ENCODE results near the gene CDKL5.
"Not testable (repeated sequence)": the region's sequence is repeated elsewhere in the genome, so short reads cannot be mapped to it uniquely, and the experiment has no call there.

CDKL5 gene

DNA sequence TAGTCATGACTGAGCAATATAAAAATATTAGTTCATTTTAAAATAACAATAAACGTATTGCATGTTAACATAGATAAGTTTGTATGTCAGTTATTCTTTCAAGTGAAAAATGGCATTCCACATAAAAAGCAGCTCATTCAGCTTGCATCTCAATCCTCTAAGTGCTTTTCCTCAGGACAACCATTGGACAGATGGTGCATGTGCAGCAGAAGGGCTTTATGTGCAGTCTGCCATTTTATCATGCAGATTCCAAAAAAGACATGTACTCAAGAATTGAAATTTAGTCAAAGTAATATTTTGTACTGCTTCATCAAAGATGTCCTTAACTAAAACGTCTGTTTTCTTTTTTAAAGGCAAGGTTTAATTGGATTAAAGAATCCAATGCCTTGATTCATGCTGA lies 153.1 kb downstream of the CDKL5 start:
- no peak for DNase-seq

DNA sequence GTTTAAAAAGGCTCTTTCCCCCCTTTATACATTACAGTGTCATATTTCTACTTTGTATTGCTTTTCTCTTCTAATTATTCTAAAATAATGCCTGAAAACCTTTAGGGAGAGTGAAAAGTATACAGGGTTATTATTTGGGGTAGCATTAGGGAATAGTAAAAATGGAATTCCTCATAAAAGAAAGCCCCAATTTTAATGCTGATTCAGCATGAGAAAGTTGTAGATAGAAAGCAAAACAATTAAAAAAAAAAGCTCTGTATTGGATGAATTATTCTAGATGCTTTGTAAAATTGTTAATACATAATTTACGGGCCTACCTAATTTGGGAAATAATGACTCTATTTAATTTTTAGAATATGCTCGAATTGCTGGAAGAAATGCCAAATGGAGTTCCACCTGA lies 154.1 kb downstream of the CDKL5 start:
- DNase-seq: no peak

DNA sequence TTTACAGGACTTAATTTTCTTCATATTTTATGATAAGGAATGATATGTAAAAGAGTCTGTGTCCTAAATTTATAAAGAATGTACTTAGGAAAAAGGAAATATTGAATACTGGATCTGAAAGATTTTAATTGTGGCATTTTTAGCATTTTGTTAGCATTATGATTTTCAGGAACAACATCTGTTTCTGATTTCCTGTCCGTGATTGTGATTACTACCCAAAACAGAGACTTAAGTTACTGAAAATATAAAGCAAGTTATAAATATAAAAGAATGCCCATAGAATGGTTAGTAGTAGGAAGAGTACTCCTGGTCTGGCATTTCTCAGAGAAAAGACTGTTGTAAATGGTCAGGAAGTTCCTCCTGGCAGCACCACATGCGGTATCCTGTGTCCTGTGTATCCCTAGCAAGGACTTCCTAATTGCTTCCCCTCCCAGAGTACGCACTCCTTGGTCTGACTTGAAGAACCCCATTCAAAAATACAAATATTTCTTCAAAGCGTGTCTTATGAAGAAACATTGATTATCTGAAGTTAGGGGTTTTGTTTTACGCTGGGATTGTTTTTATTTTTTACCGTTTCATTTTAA lies 157.6 kb downstream of the CDKL5 start:
- DNase-seq: no peak

DNA sequence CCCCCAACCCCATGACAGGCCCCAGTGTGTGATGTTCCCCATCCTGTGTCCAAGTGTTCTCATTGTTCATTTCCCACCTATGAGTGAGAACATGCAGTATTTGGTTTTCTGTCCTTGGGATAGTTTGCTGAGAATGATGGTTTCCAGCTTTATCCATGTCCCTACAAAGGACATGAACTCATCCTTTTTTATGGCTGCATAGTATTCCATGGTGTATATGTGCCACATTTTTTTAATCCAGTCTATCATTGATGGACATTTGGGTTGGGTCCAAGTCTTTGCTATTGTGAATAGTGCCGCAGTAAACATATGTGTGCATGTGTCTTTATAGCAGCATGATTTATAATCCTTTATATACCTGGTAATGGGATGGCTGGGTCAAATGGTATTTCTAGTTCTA lies 163.9 kb downstream of the CDKL5 start:
- not testable (repeated sequence) for DNase-seq

DNA sequence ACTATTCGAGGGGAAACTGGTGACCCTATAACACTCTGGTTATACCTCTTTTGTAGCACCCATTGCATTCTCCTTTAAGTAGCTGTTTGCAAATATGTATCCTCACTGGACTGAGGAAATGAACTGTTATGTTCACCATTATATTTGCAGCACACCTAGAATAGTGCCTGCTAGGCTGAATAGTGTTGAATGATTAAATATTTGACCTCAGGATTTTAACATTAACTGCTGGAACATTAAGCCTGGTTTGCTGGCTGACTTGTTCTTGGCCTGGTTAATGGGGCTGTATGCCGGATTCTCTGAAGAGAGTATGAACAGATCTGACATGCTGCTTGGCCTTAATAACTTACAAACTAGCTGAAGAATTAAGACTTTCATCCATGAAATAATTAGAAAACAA lies 166.4 kb downstream of the CDKL5 start:
- DNase-seq: no peak

DNA sequence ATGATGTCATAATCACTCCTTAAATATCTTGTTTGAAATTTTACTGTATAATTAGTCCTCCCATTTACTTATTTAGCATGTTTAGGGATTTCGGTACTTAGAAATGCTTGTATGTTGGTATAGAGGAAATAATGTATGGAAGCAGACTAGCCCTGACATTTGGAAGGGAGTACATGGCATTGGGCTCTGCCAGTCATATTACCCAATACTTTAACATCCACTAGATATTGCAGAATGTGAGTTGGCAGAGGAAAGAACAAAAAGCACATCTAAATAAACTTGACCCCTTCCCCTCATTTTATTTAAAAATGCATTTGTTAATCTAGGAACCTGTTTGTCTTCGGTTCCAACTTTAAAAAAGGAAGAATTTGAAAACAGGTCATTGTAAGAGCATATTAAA lies 168.7 kb downstream of the CDKL5 start:
- no peak for DNase-seq

DNA sequence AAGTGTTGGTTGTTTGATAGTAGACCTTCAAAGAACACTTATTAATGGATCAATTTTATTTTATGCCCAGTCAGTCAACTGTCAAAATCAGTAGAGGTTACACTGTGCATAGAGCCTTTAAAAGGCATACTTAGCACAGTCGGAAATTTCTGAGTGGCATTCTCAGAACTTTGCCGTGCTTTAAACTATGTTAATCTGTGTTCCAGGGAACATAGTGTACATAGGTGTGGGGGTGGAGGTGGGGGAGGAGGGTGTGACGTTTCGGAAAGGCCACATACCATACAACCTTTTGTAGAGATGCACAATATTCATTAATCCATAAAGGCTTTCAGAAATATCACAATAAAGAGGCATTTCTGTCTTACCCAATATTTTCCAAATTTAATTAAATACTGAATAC lies 170.7 kb downstream of the CDKL5 start:
- no peak for DNase-seq

DNA sequence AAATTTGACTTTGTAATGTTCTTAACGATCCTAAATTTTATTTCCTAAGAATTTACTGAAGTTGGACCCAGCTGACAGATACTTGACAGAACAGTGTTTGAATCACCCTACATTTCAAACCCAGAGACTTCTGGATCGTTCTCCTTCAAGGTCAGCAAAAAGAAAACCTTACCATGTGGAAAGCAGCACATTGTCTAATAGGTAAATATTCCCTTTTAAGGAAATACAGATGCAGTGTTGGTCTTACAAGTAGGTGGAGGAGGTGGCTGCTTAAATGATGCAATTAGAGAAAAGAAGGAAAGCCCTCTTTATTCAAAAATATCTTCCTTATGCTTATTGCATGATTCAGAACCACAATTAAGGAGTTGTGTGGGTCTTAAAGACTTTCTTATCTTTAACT lies 173.0 kb downstream of the CDKL5 start:
- no peak for DNase-seq

DNA sequence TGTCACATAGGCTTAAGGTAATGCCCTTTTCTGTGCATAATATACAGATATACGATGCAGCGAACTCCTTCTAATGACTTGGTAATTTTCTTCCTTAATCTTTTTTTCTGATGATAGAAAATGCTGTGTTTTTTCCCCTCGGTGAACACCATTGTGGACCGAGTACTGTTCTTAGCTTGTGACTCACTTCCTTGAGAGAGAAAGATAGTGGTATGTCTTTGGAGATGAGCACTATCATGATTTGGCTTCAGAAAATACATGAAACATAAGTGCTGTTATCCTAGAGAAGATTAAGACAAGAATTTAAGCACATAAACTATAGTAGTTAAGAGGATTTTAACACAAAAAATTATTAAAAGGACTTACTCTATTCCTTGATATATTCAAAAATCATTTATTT lies 182.6 kb downstream of the CDKL5 start:
- DNase-seq: no peak

DNA sequence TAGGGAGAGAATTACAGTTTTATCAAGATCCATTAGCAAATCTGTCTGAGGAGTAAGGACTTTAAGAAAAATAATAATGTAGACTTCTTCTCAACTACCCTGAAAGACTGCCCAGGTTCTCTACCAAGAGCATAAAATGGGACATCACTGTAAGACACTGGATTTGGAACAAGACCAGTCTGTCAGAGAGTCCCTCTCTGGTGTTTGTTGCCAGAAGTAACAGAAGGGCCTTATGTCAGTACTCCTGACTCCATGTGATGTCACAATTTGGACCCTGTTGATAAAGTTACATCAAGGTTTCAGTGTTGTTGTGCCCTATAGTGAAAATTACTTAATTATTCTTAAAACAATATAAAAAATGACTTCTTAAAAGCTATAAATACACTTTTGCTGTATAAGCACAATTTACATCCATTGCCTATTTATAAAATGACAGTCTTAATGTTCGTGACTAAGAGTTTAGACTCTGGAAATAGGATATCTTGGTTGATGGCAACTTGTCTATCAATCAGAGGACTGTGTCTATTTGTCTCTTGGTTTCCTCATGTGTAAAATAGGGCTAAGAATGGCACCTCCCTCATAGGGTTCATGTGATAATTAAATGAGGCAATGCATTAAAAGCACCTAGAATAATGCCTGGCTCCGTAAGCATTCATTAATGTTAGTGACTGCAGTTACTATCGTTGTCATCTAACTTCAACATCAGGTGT lies 188.7 kb downstream of the CDKL5 start:
- no peak for DNase-seq

DNA sequence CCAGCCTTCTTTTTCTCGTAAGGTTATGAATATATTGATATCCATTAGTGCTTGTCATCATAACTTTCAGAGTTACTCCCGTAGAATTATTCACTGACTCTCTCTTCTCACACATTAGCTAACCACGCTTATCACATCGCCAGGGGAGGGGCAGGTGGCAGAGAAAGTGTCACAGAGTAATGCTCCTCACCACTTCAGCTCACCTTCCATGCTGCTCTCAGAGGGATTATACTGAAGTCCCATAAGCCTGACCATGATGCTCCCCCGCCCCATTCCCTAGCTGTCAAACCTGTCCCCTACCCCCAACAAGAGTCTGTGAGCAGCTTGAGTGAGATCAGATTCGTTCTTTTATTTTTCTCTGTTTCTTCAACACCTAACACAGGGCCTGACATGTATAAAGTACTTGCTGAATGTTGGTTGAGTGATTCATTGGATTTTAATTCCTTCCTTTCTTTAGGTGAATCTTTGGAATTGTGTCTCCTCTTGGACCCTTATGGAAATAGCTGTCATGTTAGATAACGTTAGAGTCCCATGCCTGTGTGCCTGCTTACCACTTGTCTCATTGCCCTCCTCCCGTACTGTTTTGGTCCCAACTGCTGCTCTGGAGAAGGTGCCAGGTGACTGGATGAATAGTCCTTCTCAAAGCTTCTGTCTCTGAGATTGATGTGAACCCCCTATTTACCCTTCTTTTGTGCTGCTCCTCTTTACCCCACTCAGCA lies 191.4 kb downstream of the CDKL5 start:
- no peak for DNase-seq

DNA sequence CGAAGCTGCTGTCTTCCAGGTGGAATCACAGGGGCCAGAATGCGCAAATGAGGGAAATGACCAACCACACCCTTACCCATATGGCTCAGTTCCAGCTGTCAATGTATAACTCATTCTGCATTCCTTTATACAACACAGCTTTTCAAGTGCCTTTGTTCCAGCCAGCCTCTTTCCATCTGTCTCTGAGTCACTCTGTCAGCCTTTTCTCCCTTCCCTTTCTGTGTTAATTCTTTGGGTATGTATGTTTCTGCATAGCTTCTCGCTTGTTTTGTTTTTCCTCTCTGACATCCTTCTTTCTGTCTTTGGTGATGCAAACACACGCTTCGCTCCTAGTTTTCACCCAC lies 192.0 kb downstream of the CDKL5 start:
- no peak for DNase-seq

DNA sequence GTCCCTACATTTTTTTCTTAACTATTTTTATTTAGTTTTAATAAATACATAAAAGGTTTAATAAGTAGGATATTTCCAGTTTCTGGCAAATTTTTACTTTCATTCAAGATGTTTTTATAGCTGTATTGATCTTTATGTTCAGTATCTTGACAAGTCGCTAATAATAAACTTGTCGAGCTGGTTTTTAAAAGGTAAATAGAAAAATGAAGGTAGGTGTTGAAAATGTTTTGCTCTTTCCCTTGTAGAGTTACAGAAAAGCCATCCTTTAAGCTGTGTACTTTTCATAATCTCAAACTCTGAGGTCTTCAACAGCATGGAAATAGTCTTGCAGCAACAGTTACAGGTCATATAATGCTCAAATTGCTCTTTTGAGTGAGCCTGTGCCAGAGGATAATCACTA lies 193.9 kb downstream of the CDKL5 start:
- no peak for DNase-seq

DNA sequence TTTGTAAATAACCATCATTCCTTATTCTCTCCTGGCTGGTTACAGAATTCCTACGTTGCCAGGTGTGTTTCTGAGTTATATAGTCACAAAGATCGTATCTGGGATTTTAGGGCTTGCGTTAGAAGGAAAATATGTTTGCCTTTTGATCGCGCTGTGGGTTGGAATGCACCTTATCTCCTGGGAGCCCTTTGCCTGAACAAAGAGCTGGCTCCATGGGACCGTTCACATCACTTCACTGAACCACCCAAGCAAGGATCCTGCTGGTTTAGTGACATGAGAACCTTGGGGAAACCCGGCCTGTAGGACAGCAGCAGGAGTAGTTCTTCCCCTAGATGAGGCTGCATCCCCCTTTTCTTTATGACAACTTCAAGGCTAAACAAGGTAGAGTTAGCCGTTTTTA lies 194.9 kb downstream of the CDKL5 start:
- no peak for DNase-seq

DNA sequence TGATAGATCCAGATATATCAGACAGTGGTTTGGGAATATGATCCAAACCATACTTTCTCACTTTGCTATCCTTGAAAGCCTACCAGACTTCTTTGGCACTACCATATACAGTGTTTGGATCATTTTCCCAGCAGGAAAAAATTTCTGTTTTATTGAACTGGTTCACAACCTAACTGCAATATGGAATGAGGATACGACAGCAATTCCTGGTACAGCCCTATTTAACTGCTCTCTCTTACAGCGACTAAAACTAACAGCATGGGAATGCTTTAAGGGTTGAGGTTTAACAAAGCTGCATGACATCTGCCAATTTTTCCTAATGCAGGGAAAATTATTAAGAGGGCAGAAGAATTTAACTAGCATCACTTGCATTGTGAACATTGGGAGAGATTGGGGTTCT lies 199.2 kb downstream of the CDKL5 start:
- DNase-seq: no peak

DNA sequence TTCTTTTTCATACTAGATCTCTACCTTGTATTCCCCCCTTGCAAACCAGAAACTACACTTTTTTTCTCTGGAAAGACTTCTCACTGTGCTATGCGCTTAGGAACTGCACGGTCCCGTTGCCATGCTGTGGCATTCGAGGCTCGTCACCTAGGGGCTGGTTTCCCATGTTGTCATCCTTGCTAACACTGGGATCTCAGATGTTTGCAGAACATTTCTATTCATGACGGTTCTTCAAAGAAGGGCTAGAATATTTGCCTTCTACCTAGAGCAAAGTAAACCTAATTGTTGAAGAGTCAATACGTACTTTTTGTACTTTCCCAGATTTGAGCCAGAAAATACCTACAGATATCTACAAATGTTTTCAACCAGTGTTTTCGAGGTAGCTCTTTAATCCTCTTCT lies 205.5 kb downstream of the CDKL5 start:
- DNase-seq: no peak

DNA sequence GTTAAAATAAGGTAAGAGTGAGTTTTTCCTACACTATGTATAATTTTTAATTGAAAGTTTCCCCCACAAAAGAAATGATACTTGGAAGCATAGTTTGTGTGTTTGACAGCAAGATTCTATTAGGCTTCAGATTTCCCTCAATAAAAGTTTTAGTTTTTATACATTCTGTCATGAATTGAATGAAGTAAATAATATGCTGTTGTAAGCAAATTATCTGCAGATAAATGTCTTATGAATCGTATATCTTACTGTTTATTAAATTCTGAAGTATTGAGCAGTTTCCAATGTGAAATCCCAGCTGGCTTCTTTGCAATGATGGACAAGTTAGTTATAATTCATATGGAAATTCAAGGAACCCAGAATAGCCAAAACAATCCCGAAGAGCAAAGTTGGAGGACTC lies 213.0 kb downstream of the CDKL5 start:
- DNase-seq: no peak

DNA sequence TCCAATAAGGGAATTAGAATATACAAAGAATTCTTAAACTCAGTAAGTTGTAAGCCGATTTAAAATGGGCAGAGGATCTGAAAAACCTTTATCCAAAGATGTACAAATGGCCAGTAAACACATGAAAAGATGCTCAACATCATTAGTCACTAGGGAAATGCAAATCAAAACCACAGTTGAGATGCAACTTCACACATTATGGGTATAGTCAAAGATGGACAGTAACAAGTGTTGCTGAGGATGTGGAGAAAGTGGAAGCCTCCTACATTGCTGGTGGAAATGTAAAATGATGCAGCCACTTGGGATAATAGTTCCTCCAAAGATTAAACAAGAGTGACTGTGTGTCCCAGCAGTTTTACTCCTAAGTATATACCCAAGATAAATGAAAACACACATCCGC lies 213.9 kb downstream of the CDKL5 start:
- no peak for DNase-seq

DNA sequence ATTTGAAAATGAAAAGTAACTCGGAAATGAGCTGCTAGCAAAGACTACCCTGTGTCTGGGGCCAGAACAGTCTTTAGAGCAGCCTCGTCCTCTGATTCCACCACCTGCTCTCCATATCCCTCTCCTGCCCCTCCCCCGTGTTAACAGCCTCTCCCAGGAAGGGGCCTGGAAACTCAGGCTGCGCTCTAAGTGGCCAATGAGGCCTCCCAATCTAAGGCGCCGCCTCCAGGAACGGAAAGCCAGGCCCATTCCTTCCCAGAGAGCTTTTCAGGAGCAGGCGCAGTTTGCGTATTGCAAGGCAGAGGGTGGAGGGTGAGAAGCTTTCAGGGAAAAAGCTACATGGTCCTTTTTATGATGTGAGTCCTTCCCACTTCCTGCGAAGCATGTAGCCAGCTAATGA lies 215.3 kb downstream of the CDKL5 start:
- no peak for DNase-seq

DNA sequence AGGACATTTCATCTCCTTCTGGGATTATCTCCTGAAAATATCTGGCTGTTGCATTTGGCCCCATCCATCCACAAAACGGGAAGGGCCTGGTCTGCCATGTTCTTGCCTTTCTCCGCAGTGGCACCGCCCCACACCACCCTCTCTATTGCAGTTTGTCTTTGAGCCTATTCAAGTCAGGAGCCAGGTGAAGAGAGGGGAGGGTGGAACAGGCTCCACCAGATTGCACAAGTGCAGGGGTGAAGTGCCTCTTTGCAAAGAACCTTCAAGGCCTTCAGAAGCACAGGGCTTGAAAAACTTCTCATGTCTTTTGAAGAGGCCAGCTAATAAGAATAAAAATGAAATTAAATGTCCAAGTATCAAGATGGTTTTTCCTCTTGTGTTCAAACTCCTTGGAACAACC lies 217.8 kb downstream of the CDKL5 start:
- DNase-seq: no peak

DNA sequence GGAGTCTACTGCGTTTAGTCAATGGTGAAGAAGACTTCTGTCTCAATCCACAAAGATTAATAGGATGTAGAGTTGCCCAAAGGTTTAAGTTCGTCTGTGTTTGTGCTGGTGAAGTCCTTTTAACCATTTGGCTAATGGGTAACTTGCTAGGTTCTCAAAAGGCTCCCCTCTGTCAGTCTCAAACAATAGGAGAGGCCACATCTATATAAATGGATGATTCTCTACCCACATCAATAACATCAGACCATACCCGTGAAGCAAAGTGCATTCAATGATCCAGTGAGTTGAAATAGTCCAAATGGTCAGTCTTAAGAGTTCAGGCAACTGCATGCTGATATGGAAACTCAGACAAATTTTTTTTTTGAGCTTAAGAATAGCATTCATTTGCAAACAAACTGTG lies 218.4 kb downstream of the CDKL5 start:
- DNase-seq: no peak

DNA sequence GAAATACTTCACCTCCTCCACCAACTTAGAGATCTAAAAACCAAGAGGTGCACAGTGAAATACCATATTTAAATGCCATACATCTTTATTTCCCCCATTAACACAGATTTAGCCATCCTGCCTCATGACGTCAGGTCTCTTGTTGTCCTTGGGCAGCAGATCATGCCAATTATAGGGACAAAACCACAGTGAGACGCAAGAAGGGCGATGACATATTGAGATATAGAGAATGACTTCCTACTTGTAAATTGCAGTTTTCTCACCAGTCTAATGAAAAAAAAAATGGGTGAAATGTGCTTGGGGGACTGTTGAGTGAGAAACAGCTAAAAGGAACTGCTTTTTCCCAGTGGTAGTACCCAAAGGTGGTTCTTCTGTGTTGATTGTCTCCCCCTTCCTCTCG lies 222.2 kb downstream of the CDKL5 start:
- no peak for DNase-seq

DNA sequence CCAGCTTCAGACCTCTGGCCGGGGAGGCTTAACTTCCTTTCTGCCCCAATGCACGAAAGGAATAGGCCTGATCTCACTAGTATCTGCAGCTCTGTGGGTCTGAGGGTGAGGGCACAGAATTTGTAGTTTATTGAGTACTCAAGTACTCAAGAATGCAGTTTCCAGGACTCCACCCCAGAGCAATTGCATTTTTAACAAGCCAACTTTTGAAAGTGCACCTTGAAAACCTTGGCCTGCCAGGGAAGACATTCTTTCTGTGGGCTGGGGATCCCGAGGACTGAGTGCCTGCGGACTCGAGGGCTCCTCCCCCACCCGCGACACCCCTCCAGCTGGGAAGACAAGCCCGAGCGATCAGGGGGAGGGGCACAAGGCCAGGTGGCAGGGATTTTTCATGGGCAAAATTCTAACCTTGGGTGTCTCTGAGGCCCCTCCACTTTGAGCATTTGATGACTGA lies 224.1 kb downstream of the CDKL5 start:
- DNase-seq: no peak

DNA sequence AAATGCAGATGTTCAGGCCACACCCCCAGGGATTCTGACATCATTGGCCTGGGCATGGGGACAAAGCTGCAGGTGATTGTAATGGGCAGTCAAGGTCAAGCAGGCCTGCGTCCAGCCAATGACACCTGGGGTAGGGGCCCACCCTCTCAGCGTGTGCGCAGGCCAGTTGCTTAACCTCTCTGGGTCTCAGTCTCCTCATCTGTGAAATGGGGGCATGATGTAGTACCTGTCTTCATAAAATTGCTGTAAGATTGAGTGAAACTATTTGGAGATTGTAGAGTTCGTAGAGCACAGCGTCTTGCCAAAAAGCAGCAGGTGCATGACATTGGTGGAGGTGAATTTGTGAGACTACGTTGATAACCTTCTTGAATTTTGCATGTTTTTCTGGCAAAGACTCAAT lies 225.3 kb downstream of the CDKL5 start:
- no peak for DNase-seq

DNA sequence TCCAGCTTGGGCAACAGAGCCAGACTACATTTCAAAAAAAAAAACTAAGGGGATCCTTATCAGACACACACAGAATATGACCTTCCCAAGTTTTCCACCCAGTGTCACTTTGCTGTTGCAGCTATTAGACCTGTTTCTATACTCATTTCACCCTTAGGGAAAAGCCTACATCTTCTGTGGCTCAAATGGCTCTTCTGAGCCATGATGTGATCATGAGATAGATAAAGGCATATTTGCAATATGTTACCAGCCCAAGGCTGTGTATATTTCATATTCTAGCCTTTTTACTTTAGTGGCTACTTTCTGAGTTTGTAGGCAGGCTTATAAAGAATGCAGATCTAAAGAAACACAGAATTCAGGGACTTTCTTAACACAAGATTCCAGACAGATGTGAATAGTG lies 227.2 kb downstream of the CDKL5 start:
- no peak for DNase-seq

All from NCI-H1930 (cell line).